Tibial artery (tissue), 4 donors: ENCODE measurements around the gene ASCC2.

Source experiments
- DNase-seq, 2 donors: peaks; one replicate each; pipeline ENCODE4 v3.0.0-alpha.2; 2019
- H3K27ac ChIP-seq, 2 donors: fragments of 200-600 bp; sonication (generic) in 1 of 2; 1 replicate in 1 of 2; 2 replicates in 1 of 2; pipeline ENCODE4 v1.5.1; 2018 to 2019; ENCODE audit warnings: mild to moderate bottlenecking in 1 of 2
- H3K27me3 ChIP-seq, 2 donors: fragments of 200-600 bp; sonication (generic) in 1 of 2; one replicate each; pipeline versions ENCODE4 v1.5.1 to v1.6.0; 2016 to 2019
- H3K36me3 ChIP-seq, 3 donors: fragments of 200-600 bp; sonication (generic) in 2 of 3; one replicate each; pipeline ENCODE4 v1.5.1; 2016 to 2019; ENCODE audit warnings: mild to moderate bottlenecking in 2 of 3
- H3K4me1 ChIP-seq, 4 donors: fragments of 200-600 bp; sonication (generic) in 2 of 4; 1 replicate in 3 of 4; 2 replicates in 1 of 4; pipeline ENCODE4 v1.5.1; 2016 to 2019
- H3K4me3 ChIP-seq, 2 donors: fragments of 200-600 bp; sonication (generic) in 1 of 2; 1 replicate in 1 of 2; 2 replicates in 1 of 2; pipeline ENCODE4 v1.5.1; 2018 to 2019; ENCODE audit warnings: mild to moderate bottlenecking in 2 of 2
- H3K9me3 ChIP-seq, 3 donors: fragments of 200-600 bp; sonication (generic) in 1 of 3; one replicate each; pipeline ENCODE4 v1.5.1; 2016 to 2019
- intact Hi-C: fragments of 100-400 bp; cut with DNase I; formaldehyde crosslinking; loops from one replicate; pipeline ENCODE4 v1.15.0; 2023; ENCODE audit warnings: low total_unique reads
- TF ChIP-seq, protein P1 (sequence below), 2 experiments: fragments of 200-600 bp in 1 of 2; fragments of 450-650 bp in 1 of 2; IDR thresholded peaks; one replicate each; pipeline ENCODE4 v1.5.1; 2017 to 2019; ENCODE audit warnings: antibody characterized with exemption in 2 of 2, mild to moderate bottlenecking in 1 of 2, moderate library complexity in 1 of 2

ASCC2 gene

DNA sequence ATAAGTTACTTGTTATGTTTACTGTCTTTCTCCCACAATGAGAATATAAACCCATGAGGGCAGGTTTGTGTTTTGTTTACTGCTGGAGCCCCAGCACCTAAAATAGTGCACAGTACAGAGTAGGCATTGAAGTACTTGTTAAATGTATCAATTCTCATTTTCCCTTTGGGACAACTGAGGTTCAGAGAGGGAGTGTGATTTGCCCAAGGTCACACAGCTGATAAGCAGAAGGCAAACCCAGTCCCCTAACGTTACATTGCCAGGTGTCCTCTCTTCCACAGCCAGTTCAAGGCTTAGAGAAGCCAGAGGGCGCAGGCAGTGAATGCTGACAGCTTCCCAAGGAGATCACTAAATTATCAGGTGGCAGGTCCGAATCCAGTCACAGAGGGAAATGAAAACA lies 88.0 kb downstream of the ASCC2 start:
- no peak overlapping the region for H3K4me3 ChIP-seq
- intact Hi-C loops = no loop called here
- H3K27ac ChIP-seq = no peak overlapping the region
- H3K9me3 ChIP-seq = no peaks in the 10 kb centered on the region
- peaks cover 22 to 69% (median 31%) of the 10 kb centered on the region in 3 donors for H3K36me3 ChIP-seq
- H3K27me3 ChIP-seq = no peaks in the 10 kb centered on the region
- H3K4me1 ChIP-seq = no peaks in the 10 kb centered on the region
- no peak for DNase-seq
- TF ChIP-seq, protein P1, sequence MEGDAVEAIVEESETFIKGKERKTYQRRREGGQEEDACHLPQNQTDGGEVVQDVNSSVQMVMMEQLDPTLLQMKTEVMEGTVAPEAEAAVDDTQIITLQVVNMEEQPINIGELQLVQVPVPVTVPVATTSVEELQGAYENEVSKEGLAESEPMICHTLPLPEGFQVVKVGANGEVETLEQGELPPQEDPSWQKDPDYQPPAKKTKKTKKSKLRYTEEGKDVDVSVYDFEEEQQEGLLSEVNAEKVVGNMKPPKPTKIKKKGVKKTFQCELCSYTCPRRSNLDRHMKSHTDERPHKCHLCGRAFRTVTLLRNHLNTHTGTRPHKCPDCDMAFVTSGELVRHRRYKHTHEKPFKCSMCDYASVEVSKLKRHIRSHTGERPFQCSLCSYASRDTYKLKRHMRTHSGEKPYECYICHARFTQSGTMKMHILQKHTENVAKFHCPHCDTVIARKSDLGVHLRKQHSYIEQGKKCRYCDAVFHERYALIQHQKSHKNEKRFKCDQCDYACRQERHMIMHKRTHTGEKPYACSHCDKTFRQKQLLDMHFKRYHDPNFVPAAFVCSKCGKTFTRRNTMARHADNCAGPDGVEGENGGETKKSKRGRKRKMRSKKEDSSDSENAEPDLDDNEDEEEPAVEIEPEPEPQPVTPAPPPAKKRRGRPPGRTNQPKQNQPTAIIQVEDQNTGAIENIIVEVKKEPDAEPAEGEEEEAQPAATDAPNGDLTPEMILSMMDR (IDR thresholded peaks at IDR 0.05) = no peak

DNA sequence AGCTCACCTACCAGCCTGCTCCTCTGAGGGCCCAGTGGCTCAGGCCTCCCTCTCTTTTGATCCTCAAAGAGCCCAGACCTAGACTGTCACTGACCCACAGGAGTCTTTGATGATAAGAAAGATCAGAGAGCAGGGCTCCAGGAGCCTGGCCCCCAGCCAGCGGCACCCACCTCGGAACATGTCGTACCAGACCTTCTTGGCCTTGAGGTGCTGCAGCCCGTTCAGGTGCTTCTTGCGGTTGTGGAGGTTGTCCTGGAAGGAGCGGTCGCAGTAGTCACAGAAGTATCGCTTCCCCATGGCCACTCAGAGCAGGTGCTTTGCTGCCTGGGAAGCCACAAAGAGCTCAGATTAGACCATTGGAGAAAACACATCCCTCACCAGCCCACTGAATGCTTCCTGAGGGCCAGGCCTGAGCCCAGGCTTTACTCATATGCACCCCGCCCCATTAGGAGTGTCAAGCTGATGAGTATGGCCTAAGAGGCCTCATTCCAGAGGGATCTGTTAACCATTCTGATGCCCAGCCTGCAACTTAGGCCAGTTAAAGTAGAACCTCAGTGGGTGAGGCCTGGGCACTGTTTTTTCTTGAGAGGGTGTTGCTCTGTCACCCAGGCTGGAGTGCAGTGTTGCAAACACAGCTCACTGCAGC lies 89.7 kb downstream of the ASCC2 start:
- intact Hi-C loops = no loop called here
- DNase-seq = no peak
- no peaks in the 10 kb centered on the region for H3K4me1 ChIP-seq
- H3K27me3 ChIP-seq = no peaks in the 10 kb centered on the region
- TF ChIP-seq, protein P1 (IDR thresholded peaks at IDR 0.05) = no peak
- peaks cover 22 to 74% (median 31%) of the 10 kb centered on the region in 3 donors for H3K36me3 ChIP-seq
- H3K4me3 ChIP-seq = no peak overlapping the region
- H3K9me3 ChIP-seq = no peaks in the 10 kb centered on the region
- no peak overlapping the region for H3K27ac ChIP-seq

DNA sequence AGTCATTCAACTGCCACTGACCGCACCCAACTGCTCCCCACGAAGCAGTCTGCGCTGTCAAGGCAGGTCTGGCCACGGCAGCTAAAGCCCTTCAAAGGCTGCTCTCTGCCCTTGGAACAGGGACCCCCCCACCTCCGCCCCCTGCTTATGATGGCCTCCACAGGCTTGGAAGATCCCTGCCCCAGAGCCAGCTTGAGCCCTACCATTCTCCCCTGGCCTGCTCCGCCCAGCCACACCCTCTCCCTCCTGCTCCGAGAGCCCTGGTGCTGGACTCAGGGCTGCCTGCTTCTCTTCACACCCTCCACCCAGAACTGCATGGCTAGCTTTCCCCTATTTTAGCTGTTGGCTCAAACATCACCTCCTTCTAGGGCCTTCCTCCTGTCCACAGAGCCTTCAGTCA lies 90.2 kb downstream of the ASCC2 start:
- H3K27ac ChIP-seq = no peak overlapping the region
- no peak for DNase-seq
- H3K4me1 ChIP-seq = no peaks in the 10 kb centered on the region
- intact Hi-C loops = no loop called here
- no peaks in the 10 kb centered on the region for H3K9me3 ChIP-seq
- H3K27me3 ChIP-seq = no peaks in the 10 kb centered on the region
- H3K4me3 ChIP-seq = no peak overlapping the region
- H3K36me3 ChIP-seq = peaks cover 22 to 74% (median 33%) of the 10 kb centered on the region in 3 donors
- TF ChIP-seq, protein P1 (IDR thresholded peaks at IDR 0.05) = no peak

DNA sequence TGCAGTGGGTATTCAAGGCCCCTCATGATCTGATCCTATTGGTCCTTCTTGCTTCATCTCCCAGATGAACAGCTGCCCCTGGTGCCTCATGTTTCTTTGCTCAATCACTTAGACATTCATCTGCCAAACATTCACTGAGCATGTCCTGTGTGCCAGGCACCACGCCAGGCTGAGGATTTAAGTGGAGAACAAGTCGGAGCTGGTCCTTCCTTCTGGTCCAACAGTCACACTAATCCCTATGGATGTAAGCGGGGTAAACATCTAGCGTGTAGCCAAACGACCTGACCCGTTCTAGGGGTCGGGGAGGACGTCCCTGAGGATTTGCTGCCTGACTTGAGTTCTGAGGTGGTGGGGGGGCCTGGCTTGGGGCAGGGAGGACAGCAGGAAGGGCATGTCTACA lies 93.2 kb downstream of the ASCC2 start:
- Histone ChIP-seq H3K9me3 (no peaks in the 10 kb centered on the region), H3K27ac (no peak overlapping the region), H3K4me1 (no peaks in the 10 kb centered on the region), H3K27me3 (no peaks in the 10 kb centered on the region), H3K36me3 (peaks cover 24 to 89% (median 52%) of the 10 kb centered on the region in 3 donors), H3K4me3 (no peak overlapping the region)
- peak in 1 of 2 donors; percentile 75 for DNase-seq
- intact Hi-C loops = no loop called here
- TF ChIP-seq, protein P1 (IDR thresholded peaks at IDR 0.05) = no peak

DNA sequence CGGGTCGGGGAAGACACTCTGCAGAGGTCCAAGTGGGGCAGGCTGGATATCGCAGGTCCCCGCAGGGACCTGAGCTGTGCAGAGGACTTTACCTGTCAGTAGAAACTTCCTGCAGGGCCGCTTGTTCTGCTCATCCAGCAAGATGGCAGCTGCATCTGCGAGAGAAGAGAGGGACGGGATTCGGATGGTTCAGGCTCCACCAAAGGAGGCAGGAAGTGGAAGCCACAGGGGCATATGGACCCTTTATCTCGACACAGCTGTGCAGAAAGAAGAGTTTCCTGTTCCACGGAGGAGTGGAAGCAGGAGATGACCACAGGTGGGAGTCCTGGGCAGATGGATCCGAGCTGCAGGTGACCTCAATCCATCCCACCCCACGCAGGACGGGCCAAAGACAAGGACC lies 95.7 kb downstream of the ASCC2 start:
- Histone ChIP-seq H3K27me3 (no peaks in the 10 kb centered on the region), H3K4me1 (no peaks in the 10 kb centered on the region), H3K36me3 (peaks cover 12 to 100% (median 49%) of the 10 kb centered on the region in 3 donors), H3K9me3 (no peaks in the 10 kb centered on the region), H3K4me3 (no peak overlapping the region), H3K27ac (no peak overlapping the region)
- DNase-seq = no peak
- intact Hi-C loops = no loop called here
- TF ChIP-seq, protein P1 (IDR thresholded peaks at IDR 0.05) = no peak
